ENCODE data around the gene STAP2. TPM values are rescaled to one million over a fixed set of nuclear protein-coding genes. Genes with fewer than 3 reads are reported as not detected.
"Not testable (repeated sequence)": the region's sequence is repeated elsewhere in the genome, so short reads cannot be mapped to it uniquely, and the experiment has no call there.

Gene STAP2
- polyA plus RNA-seq, 1 donor, result 23.3 TPM

GRCh38 chr19:4358709-4359626, 20.3 kb upstream of the STAP2 start:
- no peak for DNase-seq

- DNase-seq, result no peak
Measured at GRCh38 chr19:4357921-4358326, 19.3 kb upstream of the STAP2 start.

- no peak for DNase-seq
Measured at GRCh38 chr19:4357095-4357797, 18.6 kb upstream of the STAP2 start.

GRCh38 chr19:4354897-4355296, 16.3 kb upstream of the STAP2 start:
- DNase-seq, result no peak

GRCh38 chr19:4354282-4354681, 15.7 kb upstream of the STAP2 start:
- no peak for DNase-seq

GRCh38 chr19:4352701-4353121, 14.1 kb upstream of the STAP2 start:
- DNase-seq, result no peak

GRCh38 chr19:4350726-4351125, 12.1 kb upstream of the STAP2 start:
- no peak for DNase-seq

GRCh38 chr19:4350111-4350510, 11.5 kb upstream of the STAP2 start:
- no peak for DNase-seq

GRCh38 chr19:4349225-4349624, 10.6 kb upstream of the STAP2 start:
- not testable (repeated sequence) for DNase-seq

- no peak for DNase-seq
Measured at GRCh38 chr19:4347521-4347920, 8.9 kb upstream of the STAP2 start.

GRCh38 chr19:4346020-4346383, 7.4 kb upstream of the STAP2 start:
- no peak for DNase-seq

GRCh38 chr19:4345342-4346019, 6.9 kb upstream of the STAP2 start:
- DNase-seq, result no peak

- DNase-seq, result peak; percentile 92
Measured at GRCh38 chr19:4343370-4344307, 5.0 kb upstream of the STAP2 start, which contains the start of gene MPND. Gene MPND, plus strand, starts transcription at chr19:4343562. Its CDS starts 32 bp downstream, at chr19:4343594.

- DNase-seq, result peak; percentile 100
Measured at GRCh38 chr19:4342615-4343369, 4.2 kb upstream of the STAP2 start.

GRCh38 chr19:4342314-4342614, 3.6 kb upstream of the STAP2 start:
- no peak for DNase-seq

- DNase-seq, result no peak
Measured at GRCh38 chr19:4337906-4338440, 654 bp downstream of the STAP2 start.

- no peak for DNase-seq
Measured at GRCh38 chr19:4334929-4335570, 3.6 kb downstream of the STAP2 start.

- no peak for DNase-seq
Measured at GRCh38 chr19:4329858-4330257, 8.8 kb downstream of the STAP2 start.

GRCh38 chr19:4328991-4329681, 9.5 kb downstream of the STAP2 start:
- not testable (repeated sequence) for DNase-seq

Data from left kidney (tissue), 2 donors.